A673 (cell line): Measurements from ENCODE around the gene TTLL6. TPM values are rescaled to one million over a fixed set of nuclear protein-coding genes. Genes with fewer than 3 reads are reported as not detected.
A peak's percentile ranks its signal among the peaks of the same experiment; 100 is the strongest.
"Not testable (repeated sequence)": the region's sequence is repeated elsewhere in the genome, so short reads cannot be mapped to it uniquely, and the experiment has no call there.

ENCODE experiments used
- BruUV-seq: library from RNA; stranded (reverse); fragments of 400-500 nt; replicated peaks from 2 replicates; lab custom pipeline; 2021; lab: Mats Ljungman, UMichigan
- CTCF ChIA-PET: fragments of 300-600 bp; sonication (Branson Sonifier 250); formaldehyde crosslinking; loops from one replicate; lab custom pipeline; 2022; ENCODE audit warnings: antibody characterized with exemption; lab: Charles Lee
- POLR2A ChIA-PET: fragments of 300-600 bp; sonication (Branson Sonifier 250); formaldehyde crosslinking; loops from one replicate; lab custom pipeline; 2022; ENCODE audit warnings: antibody characterized with exemption; ENCODE audit not compliant: low non-redundant PET; lab: Charles Lee
- DNase-seq: peaks from one replicate; pipeline ENCODE4 v3.0.0-alpha.2; 2015; ENCODE audit warnings: low spot score
- H3K27ac ChIP-seq: fragments of 200-600 bp; sonication (generic); 2 replicates; pipeline ENCODE4 v1.5.1; 2016; ENCODE audit warnings: mixed run types, low read depth, mild to moderate bottlenecking, mixed read lengths, antibody characterized with exemption, low read length; ENCODE audit not compliant: poor library complexity, severe bottlenecking
- H3K27me3 ChIP-seq: fragments of 200-600 bp; sonication (generic); replicated peaks from 2 replicates; pipeline ENCODE4 v1.6.1; 2017; ENCODE audit warnings: mixed run types, low read depth, mild to moderate bottlenecking, mixed read lengths, antibody characterized with exemption, low read length; ENCODE audit not compliant: insufficient read depth, poor library complexity
- H3K36me3 ChIP-seq: fragments of 200-600 bp; sonication (generic); 2 replicates; pipeline ENCODE4 v1.6.1; 2016; ENCODE audit warnings: mixed run types, mild to moderate bottlenecking, mixed read lengths, antibody characterized with exemption, low read length; ENCODE audit not compliant: insufficient read depth, poor library complexity, severe bottlenecking
- H3K4me1 ChIP-seq: fragments of 200-600 bp; sonication (generic); 2 replicates; pipeline ENCODE4 v1.6.1; 2017; ENCODE audit warnings: mixed run types, mild to moderate bottlenecking, mixed read lengths, antibody characterized with exemption, low read length; ENCODE audit not compliant: insufficient read depth, poor library complexity, severe bottlenecking
- H3K4me3 ChIP-seq: fragments of 200-600 bp; sonication (generic); 2 replicates; pipeline ENCODE4 v1.5.1; 2016; ENCODE audit warnings: low read depth, mixed run types, mild to moderate bottlenecking, mixed read lengths, low read length; ENCODE audit not compliant: poor library complexity, severe bottlenecking
- H3K9me3 ChIP-seq: fragments of 200-600 bp; sonication (generic); 2 replicates; pipeline ENCODE4 v1.6.1; 2016; ENCODE audit warnings: mixed run types, low read depth, mild to moderate bottlenecking, mixed read lengths, antibody characterized with exemption, low read length; ENCODE audit not compliant: poor library complexity, severe bottlenecking
- CTCF ChIP-seq: fragments of 300-800, 200-600 bp; sonication (generic); conservative IDR thresholded peaks from 2 replicates; pipeline ENCODE4 v1.5.1; 2017; ENCODE audit warnings: low read depth, mild to moderate bottlenecking, antibody characterized with exemption, low read length, moderate library complexity, mixed read lengths
- EZH2 ChIP-seq: fragments of 200-600 bp; sonication (generic); IDR thresholded peaks from 2 replicates; pipeline ENCODE4 v1.6.1; 2017; ENCODE audit warnings: borderline replicate concordance, low read depth, mild to moderate bottlenecking, mixed read lengths, antibody characterized with exemption, low read length; ENCODE audit not compliant: poor library complexity, severe bottlenecking
- intact Hi-C: fragments of 100-400 bp; cut with micrococcal nuclease; formaldehyde crosslinking; loops from one replicate; pipeline ENCODE4 v1.10.0; 2022; ENCODE audit not compliant: unreplicated experiment
- total RNA-seq: library from RNA; stranded (reverse); gene quantifications from 2 replicates; pipeline ENCODE4 v1.2.3, GENCODE V29; 2021

TTLL6 gene
- total RNA-seq, 1 experiment from 2014 or later = 2.3 TPM

GRCh38 chr17:48799069-48799723 is 17.8 kb downstream of the TTLL6 start:
- ChIA-PET POLR2A (interaction anchor here (0.7 kb wide), 1 partner anchor 19 kb away, joined by 3 read pairs; no protein-coding TSS in a partner anchor), CTCF (interaction anchor here (1.0 kb wide), 1 partner anchor 80 kb away, joined by 3 read pairs; no protein-coding TSS in a partner anchor)
- Histone ChIP-seq H3K27ac (peak overlapping the region; percentile 7), H3K27me3 (no peaks in the 10 kb centered on the region), H3K36me3 (no peaks in the 10 kb centered on the region), H3K9me3 (no peaks in the 10 kb centered on the region), H3K4me1 (peaks cover 53% of the 10 kb centered on the region), H3K4me3 (no peak overlapping the region)
- intact Hi-C loops = no loop called here
- BruUV-seq = no TSS peak
- TF ChIP-seq EZH2 (no peak), CTCF (no peak)
- no peak for DNase-seq

- H3K36me3 ChIP-seq, BruUV-seq, POLR2A ChIA-PET, CTCF ChIA-PET, H3K27ac ChIP-seq, intact Hi-C loops, H3K4me3 ChIP-seq, DNase-seq, H3K9me3 ChIP-seq, H3K27me3 ChIP-seq: not testable (repeated sequence)
- peaks cover 25% of the 10 kb centered on the region for H3K4me1 ChIP-seq
Observed at GRCh38 chr17:48796163-48796522, 20.9 kb downstream of the TTLL6 start.

- intact Hi-C loops = no loop called here
- H3K27ac ChIP-seq = no peak overlapping the region
- H3K9me3 ChIP-seq = no peaks in the 10 kb centered on the region
- no peak overlapping the region for H3K4me3 ChIP-seq
- no TSS peak for BruUV-seq
- no peaks in the 10 kb centered on the region for H3K27me3 ChIP-seq
- ChIA-PET CTCF (no interaction called here), POLR2A (no interaction called here)
- H3K4me1 ChIP-seq = peaks cover 25% of the 10 kb centered on the region
- DNase-seq = no peak
- no peaks in the 10 kb centered on the region for H3K36me3 ChIP-seq
- TF ChIP-seq CTCF = no peak
- no peak for TF ChIP-seq EZH2
Observed at GRCh38 chr17:48795444-48796162, 21.4 kb downstream of the TTLL6 start.
